ENCODE results near the gene ADAM10.

The ADAM10 gene

DNA sequence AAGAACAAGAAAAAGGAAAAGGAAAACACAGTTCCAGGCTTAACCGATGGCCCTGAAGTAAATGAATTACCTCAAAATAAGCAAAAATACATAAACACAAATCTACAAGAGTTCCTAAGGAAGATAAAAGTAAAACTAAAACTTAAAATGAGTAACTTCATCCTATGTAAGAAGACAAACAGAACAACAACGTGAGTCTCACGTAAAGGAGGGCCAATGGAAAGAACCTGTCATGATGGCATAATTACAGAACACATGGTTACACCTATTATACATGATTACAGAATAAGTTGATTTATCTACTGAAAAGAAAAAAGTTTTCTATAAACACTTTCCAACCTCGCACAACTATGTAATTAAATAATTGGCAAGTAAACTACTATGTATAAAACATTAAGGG is 42.1 kb downstream of the ADAM10 start:
- no peak for DNase-seq

DNA sequence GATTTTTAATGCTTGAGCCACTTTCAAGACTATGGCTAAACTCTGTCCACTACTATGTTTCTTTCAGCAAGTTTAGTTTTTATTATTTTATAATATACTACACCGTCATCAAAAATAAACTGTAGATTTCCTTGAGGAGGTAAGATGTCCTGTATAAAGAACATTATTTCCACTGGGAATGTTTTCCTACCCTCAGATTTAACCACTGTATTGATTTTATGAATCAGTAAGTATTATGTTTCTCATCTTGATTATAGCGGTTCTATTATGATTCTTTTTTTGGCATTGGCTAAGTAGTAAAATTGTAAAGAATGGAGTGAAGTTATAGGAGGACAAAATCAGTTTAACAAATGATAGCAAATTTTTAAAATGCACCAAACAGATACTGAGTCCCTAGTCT is 44.4 kb downstream of the ADAM10 start:
- no peak for DNase-seq

DNA sequence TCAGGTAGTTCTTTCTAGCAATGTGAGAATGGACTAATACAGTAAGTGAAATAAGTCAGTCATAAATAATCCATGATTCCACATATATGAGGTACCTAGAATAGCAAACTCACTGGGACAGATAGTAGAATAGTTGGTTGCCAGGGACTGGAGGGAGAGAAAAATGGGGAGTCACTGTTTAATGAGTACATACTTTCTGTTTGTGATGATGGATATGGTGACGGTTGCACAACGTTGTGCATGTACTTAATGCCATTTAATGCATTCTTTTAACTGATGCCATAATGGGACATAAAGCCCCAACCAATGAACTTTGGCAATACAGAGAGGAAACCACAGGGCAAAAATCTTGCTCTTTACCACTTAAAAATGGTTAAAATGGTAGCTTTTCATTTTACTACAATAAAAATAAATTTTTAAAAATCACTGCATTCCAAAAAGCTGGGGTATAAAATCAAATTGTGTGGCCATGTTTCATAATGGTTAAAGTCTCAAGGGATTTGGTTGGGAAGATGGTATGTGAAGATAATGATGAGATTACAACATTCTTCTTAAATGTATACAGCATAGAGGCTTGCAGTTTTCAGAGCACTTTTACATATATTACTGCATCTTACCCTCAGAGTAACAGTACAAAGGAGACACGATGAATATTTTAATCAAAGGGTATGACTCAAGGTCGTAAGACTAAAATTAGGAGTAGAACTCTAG is 45.2 kb downstream of the ADAM10 start:
- DNase-seq: no peak

DNA sequence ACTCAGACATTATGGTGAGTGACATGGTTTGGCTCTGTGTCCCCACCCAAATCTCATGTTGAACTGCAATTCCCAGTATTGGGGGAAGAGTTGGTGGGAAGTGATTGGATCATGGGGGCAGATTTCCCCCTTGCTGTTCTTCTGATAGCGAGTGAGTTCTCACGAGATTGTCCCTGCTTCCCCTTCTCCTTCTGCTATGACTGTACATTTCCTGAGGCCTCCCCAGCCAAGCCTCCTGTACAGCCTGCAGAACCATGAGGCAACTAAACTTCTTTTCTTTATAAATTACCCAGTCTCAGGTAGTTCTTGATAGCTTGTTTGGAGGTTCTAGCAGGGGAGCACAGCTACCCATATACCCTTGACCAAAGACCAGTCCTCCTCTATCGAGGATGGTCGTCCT is 45.9 kb downstream of the ADAM10 start:
- no peak for DNase-seq

GRCh38 chr15:58702233-58702632 is 47.3 kb downstream of the ADAM10 start:
- DNase-seq: no peak

DNA sequence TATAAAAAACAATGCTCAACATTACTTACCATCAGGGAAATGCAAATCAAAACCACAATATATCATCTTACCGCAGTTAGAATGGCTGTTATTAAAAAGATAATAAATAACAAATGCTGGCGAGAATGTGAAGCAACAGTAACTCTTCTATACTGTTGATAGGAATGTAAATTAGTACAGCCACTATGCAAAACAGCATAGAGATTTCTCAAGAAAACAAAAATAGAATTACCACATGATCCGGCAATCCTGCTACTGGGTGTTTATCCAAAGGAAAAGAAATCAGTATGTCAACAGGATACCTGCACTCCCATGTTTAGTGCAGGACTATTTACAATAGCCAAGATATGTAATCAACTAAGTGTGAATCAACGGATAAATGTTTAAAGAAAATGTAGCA is 48.1 kb downstream of the ADAM10 start:
- no peak for DNase-seq

GRCh38 chr15:58699769-58700168 is 49.7 kb downstream of the ADAM10 start:
- no peak for DNase-seq

- DNase-seq: no peak
Measured at GRCh38 chr15:58698887-58699641, 50.4 kb downstream of the ADAM10 start.

DNA sequence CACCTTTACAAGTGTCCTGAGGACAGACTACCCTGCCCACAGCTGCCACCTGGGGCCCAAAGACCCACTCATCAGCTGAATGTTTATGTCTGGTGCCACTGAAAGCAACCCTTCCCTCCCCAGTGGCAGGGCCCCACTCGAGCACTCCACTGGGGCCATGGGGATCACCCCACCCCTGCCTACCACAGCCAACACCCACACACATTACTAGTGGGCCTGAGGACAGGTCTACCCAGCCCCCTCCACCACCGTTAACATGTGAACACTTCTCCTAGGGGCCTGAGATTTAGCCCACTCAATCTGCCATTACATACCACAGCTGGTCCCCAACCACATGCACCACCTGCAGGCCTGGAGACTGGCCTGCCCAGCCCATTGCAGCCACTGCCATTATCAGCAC is 52.3 kb downstream of the ADAM10 start:
- no peak for DNase-seq

DNA sequence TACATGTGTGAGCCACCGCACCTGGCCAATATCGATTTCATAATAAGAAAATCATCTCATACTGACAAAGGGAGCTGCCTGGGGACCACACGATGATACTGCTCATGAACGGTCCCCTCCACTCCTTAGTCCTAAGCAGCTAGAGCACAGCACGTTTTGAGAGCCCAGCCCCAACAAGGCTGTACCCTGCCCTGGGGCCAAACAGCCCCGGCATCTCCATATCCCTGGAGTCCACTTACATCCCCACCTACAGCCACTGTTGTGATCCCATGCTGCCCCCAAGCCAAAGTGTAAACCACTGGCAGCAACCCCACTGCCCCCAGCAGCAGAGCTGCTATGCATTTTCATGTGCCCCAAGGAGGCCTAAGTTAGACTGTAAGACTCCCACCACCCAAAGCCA is 52.8 kb downstream of the ADAM10 start:
- no peak for DNase-seq

- no peak for DNase-seq
Measured at GRCh38 chr15:58694641-58695398, 54.7 kb downstream of the ADAM10 start.

GRCh38 chr15:58690703-58691102 is 58.8 kb downstream of the ADAM10 start:
- DNase-seq: no peak

GRCh38 chr15:58689646-58690045 is 59.9 kb downstream of the ADAM10 start:
- DNase-seq: no peak

GRCh38 chr15:58686286-58686685 is 63.2 kb downstream of the ADAM10 start:
- no peak for DNase-seq

DNA sequence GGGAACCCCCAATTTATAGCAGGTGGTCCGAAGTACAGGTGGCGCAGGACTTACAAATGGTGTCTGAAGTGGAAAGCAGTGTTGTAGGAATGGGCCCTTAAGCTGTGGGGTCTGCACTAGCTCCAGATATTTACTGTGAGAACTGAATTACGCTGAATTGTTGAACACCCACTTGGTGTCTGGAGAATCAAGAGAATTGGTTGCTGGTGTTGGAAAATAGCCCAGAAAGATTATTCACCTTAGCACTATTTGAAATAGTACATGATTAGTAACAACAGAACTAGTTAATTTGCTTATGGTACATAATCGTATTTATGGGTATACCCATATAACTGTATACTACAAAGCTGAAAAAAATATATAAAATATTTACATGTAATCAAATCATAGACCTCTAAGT is 64.8 kb downstream of the ADAM10 start:
- no peak for DNase-seq

DNA sequence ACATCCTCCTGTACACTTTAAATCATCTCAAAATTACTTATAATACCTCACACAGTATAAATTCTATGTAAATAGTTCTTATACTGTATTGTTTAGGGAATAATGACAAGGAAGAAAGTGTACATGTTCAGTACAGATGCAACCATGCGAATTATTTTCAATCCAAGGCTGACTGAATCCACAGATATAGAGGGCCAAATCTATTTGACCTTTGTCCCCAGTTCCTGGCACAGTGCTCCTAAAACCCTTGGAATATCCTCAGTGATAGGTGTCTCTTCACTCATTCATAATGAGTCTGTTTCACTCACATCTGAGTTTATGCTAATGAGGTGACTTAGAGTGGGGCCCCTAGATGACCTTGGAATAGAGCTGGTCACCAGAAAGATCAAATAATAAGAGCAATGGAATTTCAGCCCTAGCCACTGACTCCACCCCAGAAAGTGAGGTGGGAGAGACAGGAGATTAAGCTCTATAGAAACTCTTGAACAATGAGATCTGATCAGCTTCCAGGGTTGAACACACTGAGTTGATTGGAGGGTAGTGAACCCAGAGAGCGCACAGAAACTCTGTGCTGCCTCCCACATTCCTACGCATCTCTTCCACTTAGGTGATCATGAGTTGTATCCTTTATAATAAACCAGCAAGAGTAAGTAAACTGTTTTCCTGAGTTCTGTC is 65.3 kb downstream of the ADAM10 start:
- no peak for DNase-seq

GRCh38 chr15:58682234-58682633 is 67.3 kb downstream of the ADAM10 start:
- DNase-seq: no peak

DNA sequence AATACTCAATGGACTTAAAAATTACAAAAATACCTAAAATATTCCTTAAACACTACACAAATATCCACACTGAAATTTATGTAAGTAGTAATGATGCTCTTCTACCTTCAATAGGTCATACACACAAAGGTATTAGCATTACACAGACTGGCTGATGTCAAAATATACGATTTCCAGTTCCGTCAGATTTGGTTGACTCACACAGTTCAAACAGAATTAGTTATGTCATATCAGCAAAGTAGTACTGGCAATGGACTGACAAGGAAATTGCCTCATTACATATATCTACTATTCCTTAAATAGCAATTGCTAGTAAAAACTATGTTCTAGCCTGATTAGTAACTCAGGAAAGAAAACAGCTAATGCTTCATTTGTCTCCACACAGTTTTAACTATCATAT is 70.8 kb downstream of the ADAM10 start:
- no peak for DNase-seq

DNA sequence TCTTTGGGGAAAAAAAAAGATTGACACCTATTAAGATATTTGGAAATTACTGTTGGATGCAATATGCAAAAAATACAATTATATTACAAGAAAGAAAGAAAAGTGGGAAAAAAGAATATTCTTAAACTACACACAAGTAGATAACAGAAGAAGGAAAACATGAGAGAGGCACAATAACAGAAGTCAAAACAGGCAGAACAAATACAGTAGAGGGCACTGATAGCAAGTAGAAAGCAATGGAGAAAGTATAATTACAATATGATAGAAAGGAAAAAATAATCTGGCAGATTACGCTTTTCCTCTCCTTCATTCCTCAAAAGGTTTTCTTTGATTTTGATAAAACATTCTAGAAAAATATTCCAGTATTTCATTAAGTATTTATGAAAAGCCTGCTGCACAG is 72.1 kb downstream of the ADAM10 start:
- no peak for DNase-seq

DNA sequence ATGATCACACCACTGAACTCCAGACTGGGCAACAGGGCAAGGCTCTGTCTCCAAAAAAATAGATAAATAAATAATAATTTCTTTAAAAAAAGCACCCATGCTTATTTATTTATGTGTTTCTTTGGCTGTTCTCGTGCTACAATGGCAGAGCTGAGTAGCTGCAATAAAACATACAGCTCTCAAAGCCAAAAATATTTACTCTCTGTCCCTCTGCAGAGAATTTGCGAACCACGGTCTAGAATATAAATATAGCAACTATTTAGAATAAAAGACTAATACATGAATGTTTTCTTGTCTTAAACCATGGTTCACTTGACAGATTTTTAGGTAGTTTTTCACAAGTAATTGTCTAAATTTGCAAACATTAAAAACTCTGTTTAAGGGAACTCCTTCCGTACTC is 72.7 kb downstream of the ADAM10 start:
- DNase-seq: no peak

DNA sequence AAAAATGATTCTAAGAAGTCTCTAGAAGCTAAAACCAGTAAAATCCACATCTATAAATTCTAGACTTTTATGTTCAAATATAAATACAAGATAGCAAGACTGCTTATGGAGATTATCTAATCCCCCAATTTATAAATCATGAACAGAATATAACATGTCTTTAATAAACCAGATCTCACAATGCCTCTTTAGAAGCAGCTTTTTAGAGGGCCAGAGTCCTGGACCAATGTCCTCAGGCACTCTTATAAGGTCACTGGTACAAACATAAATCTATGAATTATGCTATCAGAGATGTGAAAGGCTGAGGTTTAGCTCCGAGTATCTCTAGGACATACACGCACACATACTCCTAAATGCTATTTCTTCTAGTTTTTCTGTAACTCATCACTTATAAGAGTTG is 78.3 kb downstream of the ADAM10 start:
- no peak for DNase-seq

DNA sequence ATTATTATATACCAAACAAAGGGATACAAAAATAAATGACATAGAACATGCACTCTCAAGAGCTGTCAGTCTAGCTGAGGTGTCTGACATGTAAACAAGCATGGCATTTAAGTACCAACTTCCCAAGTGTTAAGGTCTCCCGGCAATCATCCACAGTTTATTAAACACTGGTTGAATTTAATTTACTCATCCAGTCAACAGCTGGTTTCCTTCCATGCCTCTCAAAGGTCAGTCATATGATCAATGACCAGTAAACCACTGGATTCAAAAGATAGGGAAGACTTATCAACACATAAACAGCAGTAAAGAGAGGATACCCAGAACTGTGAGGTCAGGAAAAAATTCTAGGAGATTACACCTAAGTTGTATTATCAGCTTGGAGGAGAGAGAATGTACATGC is 80.4 kb downstream of the ADAM10 start:
- DNase-seq: no peak

DNA sequence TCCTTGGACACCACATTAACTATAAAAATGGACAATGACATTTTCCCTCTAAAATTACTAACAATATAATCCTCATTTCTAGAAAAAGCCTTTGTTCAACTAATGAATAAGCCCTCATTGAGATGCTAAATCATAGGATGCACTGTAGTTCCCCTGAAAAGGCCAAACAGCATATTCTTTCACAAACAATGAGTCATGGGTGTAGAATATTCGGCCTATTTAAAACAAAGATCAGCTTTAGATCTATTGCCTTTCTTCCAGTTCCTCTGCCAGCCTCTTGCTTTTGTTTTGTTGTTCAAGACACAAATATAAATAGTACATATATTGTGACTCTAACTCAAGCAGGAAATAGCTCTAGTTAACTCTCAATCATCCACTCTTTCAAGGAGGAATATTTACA is 82.5 kb downstream of the ADAM10 start:
- DNase-seq: no peak

All from SIG-M5 (cell line).